COLO668 (cell line): ENCODE measurements around the gene PGBD5.
"Not testable (repeated sequence)": the region's sequence is repeated elsewhere in the genome, so short reads cannot be mapped to it uniquely, and the experiment has no call there.

Source experiments
- DNase-seq: peaks from one replicate; lab custom pipeline; 2025; ENCODE audit not compliant: unreplicated experiment; lab: John Stamatoyannopoulos, UW

PGBD5 gene

GRCh38 chr1:230425252-230426091 is 660 bp downstream of the PGBD5 start:
- DNase-seq, result peak; percentile 78

- peak; percentile 56 for DNase-seq
Observed at GRCh38 chr1:230424391-230425251, 1.5 kb downstream of the PGBD5 start.

- no peak for DNase-seq
Observed at GRCh38 chr1:230423951-230424350, 2.2 kb downstream of the PGBD5 start.

- DNase-seq, result no peak
Observed at GRCh38 chr1:230423261-230423660, 2.9 kb downstream of the PGBD5 start.

GRCh38 chr1:230422221-230422981 is 3.7 kb downstream of the PGBD5 start:
- DNase-seq, result no peak

- DNase-seq, result no peak
Observed at GRCh38 chr1:230421481-230421880, 4.7 kb downstream of the PGBD5 start.

- not testable (repeated sequence) for DNase-seq
Observed at GRCh38 chr1:230420372-230420771, 5.8 kb downstream of the PGBD5 start.

GRCh38 chr1:230416430-230416829 is 9.7 kb downstream of the PGBD5 start:
- DNase-seq, result no peak

GRCh38 chr1:230415405-230416132 is 10.6 kb downstream of the PGBD5 start:
- DNase-seq, result no peak

- no peak for DNase-seq
Observed at GRCh38 chr1:230414694-230415093, 11.4 kb downstream of the PGBD5 start.

- DNase-seq, result no peak
Observed at GRCh38 chr1:230414102-230414501, 12.0 kb downstream of the PGBD5 start.

- no peak for DNase-seq
Observed at GRCh38 chr1:230413061-230413460, 13.1 kb downstream of the PGBD5 start.

GRCh38 chr1:230408971-230409370 is 17.2 kb downstream of the PGBD5 start:
- DNase-seq, result no peak

- DNase-seq, result no peak
Observed at GRCh38 chr1:230407351-230407750, 18.8 kb downstream of the PGBD5 start.

- DNase-seq, result not testable (repeated sequence)
Observed at GRCh38 chr1:230406727-230407126, 19.4 kb downstream of the PGBD5 start.

- DNase-seq, result no peak
Observed at GRCh38 chr1:230403442-230403841, 22.7 kb downstream of the PGBD5 start.

GRCh38 chr1:230401763-230402294 is 24.3 kb downstream of the PGBD5 start:
- no peak for DNase-seq

- DNase-seq, result no peak
Observed at GRCh38 chr1:230401101-230401500, 25.0 kb downstream of the PGBD5 start.

- DNase-seq, result no peak
Observed at GRCh38 chr1:230400007-230400344, 26.2 kb downstream of the PGBD5 start.

GRCh38 chr1:230399321-230400006 is 26.7 kb downstream of the PGBD5 start:
- no peak for DNase-seq
